ENCODE measurements around the gene NALCN.

Gene NALCN

DNA sequence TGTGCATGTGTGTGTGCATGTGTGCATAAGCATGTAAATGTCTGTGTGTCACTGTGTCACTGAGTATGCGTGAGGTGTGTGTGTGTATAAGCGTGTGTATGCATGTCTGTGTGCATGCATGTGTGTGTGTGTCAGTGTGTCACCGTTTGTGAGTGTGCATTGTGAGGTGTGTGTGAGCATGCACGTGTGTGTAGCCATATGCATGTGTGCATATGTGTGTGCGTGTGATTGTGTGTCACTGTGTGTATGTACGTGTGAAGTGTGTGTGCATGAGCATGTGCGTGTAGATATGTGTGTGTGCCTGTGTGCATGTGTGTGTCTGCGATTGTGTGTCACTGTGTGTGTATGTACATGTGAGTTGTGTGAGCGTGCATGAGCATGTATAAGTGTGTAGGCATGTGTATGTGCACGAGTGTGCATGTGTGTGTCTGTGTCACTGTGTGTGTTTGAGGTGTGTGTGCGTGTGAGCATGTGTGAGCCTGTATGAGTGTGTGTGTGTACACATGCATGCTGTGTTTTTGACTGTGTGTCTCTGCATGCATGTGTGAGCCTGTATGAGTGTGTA lies 144.5 kb downstream of the NALCN start:
- no peak for DNase-seq

- DNase-seq, result no peak
These were observed 148.7 kb downstream of the NALCN start for GRCh38 chr13:101267656-101268055.

DNA sequence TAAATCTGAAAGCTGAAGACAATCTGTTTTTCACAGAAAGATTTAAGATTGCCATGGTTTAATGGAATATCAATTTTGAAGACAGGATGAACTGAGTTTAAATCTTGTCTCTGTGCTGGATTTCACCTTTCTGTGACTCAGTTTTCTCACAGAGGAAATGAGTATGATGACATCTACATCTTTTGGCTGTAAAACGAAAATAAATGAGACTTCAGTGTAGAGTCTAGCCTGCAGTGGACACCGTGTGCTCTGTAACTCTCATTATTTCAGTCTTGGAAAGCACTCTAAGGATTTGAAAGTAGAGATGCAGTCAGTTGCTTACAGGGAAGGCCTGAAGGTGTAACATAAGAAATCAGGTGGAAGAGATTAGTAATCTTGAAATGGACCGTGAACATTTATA lies 150.4 kb downstream of the NALCN start:
- no peak for DNase-seq

DNA sequence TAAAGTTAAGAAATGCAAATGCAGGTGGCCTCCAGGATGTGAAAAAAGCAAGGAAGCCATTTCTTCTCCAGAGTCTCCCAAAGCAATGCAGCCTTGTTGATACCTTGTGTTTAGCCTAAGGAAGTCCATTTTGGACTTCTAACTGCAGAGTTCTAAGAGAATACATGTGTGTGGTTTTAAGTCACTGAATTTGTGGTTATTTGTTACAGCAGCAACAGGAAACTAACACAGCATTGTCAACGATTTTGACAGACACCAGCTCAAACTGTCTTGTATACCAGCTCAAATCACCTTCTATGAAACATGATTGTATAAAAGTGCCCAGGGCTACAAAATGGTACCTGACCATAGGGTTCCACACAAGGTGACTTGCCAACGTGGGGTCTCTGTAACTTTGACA lies 151.4 kb downstream of the NALCN start:
- no peak for DNase-seq

GRCh38 chr13:101262306-101262705 lies 154.0 kb downstream of the NALCN start:
- DNase-seq, result no peak

GRCh38 chr13:101258509-101258908 lies 157.8 kb downstream of the NALCN start:
- DNase-seq, result no peak

GRCh38 chr13:101258071-101258470 lies 158.2 kb downstream of the NALCN start:
- no peak for DNase-seq

GRCh38 chr13:101248739-101249514 lies 167.4 kb downstream of the NALCN start:
- DNase-seq, result no peak

GRCh38 chr13:101242720-101243119 lies 173.6 kb downstream of the NALCN start:
- DNase-seq, result no peak

DNA sequence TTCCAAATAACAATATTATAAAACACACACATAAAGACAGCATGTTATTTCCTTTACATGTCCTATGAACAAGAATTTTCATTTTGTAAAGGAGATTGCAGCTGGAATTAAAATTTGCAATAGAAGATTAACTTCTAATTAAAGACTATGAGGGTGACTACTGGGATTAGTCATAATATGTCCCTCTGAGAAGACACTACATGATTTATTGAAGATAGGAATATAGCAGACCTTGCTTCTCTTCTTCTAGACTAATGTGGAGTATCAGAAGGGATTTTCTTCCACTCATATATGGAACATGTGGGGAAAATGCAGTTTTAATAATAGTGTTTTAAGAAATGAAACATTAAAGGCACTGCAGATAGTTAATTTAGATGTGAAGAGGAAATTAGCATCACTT lies 177.8 kb downstream of the NALCN start:
- DNase-seq, result no peak

DNA sequence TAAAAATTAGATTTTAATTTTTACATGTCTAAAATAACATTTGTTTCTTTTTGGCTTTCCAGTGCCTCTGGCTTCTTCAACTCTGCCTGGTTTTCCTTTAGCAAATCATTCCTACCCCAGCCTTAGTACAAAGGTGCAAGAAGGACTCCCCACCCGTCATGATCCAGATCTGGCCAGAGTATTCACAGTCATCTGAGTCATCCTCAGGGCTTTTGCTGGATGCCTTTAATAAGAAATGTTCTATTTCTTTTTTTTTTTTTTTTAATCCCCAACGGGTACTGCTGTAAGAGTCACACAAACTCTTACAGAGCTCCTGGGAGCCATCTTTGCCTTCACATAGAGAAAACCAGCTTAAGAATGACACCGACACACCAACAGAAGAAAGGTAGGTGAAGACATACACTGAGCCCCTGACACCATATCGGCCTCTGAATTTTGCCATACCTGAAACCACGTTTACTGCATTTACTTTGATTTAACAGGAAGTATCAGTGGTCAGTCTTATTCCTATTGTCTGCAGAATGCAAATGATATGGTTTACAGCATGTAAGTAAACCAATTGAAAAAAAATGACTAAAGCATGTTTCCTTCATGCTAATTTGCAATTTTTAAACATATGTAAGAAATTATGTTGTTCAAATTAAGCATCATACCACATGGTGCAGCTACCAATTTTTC lies 184.4 kb downstream of the NALCN start:
- no peak for DNase-seq

GRCh38 chr13:101230271-101230890 lies 185.9 kb downstream of the NALCN start:
- DNase-seq, result no peak

DNA sequence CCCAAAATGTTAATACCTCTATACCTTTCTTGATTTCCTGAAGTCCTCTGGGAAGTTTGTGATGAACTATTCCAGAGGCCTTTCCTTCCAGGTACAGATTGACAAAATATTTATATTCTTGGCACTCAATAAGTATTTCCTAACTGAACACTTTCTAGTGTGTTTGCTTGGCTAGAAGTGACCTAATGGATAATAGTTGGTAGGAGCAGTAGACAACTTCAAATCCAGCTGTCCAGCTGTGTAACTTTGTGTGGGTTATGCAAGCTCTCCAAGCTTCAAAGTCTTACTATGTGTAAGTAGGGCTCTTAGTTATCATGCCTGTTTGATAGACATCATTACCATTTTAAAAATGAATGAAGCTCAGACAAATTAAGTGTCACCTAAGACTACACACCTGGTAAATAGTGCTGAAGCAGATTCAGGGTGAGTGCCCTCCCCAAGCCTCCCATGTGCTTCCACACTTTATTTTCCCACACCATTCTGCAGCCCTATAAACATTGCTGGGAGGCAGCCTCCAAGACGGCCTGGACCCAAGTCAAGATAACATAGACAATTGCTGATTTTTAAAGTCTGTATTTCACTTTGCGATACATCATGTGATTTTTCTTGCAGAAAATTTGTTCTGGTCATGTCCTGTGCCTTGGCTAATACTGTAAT lies 196.6 kb downstream of the NALCN start:
- DNase-seq, result no peak

GRCh38 chr13:101218484-101218883 lies 197.8 kb downstream of the NALCN start:
- DNase-seq, result no peak

- DNase-seq, result no peak
These were observed 199.2 kb downstream of the NALCN start for GRCh38 chr13:101217086-101217485.

DNA sequence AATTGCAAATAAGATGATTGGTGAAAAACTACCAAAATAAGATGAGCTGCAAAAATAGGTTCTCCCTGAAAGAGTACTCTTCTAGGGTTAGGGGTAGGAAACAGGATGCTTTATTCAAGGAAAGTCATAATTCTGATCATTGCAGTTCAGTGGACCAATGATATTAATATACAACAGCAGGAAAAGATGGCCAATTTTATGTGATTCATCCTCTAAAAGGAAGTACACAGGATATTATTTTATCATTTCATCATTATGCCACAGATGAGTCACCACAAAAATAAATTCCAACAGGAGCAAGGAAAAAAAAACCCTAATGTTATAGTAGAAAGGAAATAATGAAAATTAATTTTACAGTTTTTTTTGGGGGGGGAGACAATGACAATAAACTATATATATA lies 205.0 kb downstream of the NALCN start:
- no peak for DNase-seq

GRCh38 chr13:101210774-101211173 lies 205.5 kb downstream of the NALCN start:
- no peak for DNase-seq

- no peak for DNase-seq
These were observed 207.0 kb downstream of the NALCN start for GRCh38 chr13:101209206-101209893.

GRCh38 chr13:101205408-101205807 lies 210.9 kb downstream of the NALCN start:
- no peak for DNase-seq

- no peak for DNase-seq
These were observed 211.9 kb downstream of the NALCN start for GRCh38 chr13:101204270-101205020.

GRCh38 chr13:101202590-101202989 lies 213.7 kb downstream of the NALCN start:
- DNase-seq, result no peak

DNA sequence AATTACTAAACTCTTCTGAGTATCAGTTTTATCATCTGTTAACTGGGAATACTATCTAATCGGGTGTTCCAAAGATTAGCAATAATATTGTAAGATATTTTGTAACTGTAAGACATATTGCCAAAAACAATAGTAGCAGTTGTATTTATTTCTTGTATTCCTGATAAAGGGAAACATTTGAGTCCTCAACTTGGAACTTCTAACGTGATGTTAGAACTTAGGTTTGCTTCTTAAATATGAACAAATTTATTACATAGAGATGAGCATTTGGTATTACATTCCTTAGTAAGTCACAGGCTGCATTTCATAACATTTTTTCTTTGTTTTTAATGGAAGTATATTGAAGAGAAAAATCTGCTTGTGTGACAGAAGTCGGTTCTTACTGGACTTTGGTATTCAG lies 225.3 kb downstream of the NALCN start:
- no peak for DNase-seq

Data from activated naive CD4-positive, alpha-beta T cell (primary cell).